Stimulated activated CD4-positive, alpha-beta T cell treated with anti-CD3 and anti-CD28 coated beads, TNF-alpha, amount 100 ng/mL, for 4 hours (primary cell): ENCODE data around the gene MTUS2.

Experiments used
- DNase-seq, 3 experiments: peaks; one replicate each; pipeline ENCODE4 v3.0.0-alpha.2; 2020; ENCODE audit warnings: low read depth in 3 of 3

MTUS2 gene

DNA sequence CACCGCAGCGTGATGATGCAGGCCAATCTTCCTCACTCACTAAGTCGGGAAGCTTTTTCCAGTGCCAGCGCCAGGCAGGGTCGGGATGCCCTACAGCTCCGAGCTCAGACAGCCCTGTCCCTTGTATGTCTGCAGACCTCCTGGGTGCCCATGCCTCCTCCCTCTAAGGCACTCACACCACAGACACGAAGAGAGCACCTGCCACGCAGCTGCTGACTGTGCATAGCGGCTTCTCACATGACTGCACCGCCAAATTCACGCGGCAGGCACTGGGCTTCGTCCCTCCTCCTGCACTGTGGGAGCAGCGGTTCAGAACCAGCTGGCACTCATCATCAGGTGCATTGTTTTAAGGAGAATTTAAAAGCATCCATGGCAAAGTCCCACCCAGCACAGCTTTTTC is 687.2 kb downstream of the MTUS2 start:
- no peak for DNase-seq

DNA sequence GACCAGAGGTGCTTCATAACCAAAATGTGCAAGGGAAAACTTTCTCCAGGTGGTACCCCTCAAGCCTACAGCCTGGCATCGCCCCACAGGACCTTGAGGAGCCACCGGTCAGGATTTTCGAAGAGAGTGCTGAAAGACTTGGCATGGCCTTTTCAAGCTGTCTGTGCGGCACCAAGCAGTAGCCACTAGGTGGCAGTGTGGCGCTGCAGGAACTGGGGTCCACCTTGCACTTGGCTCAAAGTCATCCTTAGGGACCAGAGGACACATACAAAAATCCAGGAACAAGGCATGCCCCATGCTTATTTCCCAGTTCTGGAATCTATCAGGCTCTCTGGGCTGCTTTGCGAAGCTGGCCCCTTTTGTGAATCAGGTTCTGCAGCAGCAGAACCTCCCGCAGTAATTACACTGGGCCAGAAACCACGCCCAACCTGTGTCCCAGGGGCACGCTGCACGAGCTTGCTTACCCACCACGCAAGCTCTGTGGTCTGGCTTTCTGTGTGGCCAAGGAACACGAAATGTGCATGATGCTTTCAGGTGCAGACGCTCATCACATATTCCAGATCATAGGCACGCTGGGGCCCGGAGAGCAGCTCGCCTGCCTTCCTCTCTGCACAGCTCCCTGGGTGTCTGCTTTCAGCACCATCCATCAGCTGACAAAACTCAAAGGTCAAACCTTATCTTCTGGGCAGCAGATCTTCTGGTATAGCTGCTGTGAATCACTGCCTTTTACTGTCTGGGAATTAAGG is 688.2 kb downstream of the MTUS2 start:
- peak; percentile 44 to 54 (median 50) for DNase-seq

DNA sequence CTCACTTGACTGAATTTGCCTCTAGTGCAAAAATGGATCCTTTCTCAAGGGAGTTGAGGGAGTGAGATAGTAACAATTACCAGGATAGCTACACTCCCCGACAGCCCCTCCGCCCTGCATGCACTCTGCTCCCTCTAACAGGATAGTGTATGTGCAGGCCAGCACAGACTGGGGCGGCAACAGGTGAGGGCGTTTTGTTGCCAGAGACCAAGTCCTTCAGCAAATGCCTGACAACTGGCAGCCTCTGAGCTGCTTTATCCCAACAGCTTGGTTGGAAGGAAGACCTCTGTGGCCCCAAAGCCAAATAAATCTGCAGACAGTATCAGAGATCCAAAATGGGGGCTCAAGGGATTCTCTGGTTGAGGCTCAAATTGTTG is 688.7 kb downstream of the MTUS2 start:
- DNase-seq: no peak

GRCh38 chr13:29509999-29510589 is 690.0 kb downstream of the MTUS2 start:
- DNase-seq: no peak

DNA sequence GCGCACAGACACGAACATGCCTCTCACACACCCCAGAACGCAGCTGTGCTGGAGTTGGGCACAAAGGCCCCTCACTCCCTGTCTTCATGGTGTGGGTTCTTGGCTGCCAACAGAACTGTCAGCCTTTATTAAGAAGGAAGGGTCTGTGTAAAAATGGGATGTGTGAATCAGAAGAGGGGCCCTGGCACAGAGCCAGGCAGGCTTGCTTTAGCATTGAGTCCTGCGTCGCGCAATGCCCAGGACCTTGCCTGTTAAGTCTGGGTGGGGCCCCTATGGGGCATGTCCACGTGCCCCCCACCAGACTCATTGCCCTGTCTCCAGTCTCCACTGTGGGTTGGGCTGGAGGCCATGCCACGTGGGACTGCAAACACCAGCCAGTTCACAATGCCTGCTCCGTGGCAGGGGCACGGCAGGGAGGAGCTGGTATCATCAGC is 690.5 kb downstream of the MTUS2 start:
- DNase-seq: no peak

GRCh38 chr13:29511106-29511796 is 691.1 kb downstream of the MTUS2 start:
- DNase-seq: no peak

- no peak for DNase-seq
These were observed 691.8 kb downstream of the MTUS2 start for GRCh38 chr13:29511980-29512379.

DNA sequence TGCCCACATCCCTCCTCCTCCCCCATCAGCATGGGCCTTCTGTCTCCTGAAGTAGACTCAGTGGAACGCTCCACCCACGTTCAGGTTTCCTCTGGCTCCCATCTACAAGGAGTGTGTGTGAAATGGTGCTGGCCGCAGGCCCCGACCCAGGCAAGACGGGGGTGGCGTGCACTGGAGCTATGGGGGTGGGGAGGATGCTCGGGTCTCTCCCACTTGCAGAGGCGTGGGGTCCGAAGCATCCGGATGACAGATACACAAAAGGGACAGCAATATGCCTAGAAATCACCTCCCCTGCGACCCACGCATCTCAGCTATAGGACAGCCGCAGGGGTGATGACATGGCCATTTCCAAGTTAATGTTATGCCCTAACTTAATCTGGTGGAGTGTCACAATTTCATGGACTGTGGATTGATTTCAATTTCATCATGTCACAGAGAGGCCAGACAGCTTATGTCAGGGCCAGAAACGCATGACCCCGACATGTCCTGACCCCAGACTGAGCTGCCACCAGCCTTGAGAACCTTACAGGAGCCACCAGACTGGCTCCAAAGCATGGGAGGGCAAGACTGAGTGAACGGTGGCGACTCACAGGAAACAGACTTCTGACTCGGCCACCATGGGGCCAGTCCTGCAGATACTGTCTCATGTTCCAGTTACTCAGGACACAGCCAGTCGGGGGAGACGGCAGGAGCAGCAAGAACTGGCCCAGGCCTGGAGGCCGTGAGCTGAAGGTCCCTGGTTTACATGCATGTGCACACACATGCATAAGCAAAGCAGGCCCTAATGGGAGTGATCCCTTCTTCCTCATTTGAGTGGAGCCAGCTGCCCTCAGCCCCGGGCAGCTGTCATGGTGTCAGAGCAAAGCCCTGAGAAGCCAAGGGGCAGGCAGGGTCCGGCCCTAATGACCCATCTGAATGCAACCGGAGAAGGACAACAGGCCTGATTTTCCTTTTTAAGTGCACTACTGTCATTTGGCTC is 693.2 kb downstream of the MTUS2 start:
- DNase-seq: no peak

- no peak for DNase-seq
These were observed 694.0 kb downstream of the MTUS2 start for GRCh38 chr13:29513981-29514719.

DNA sequence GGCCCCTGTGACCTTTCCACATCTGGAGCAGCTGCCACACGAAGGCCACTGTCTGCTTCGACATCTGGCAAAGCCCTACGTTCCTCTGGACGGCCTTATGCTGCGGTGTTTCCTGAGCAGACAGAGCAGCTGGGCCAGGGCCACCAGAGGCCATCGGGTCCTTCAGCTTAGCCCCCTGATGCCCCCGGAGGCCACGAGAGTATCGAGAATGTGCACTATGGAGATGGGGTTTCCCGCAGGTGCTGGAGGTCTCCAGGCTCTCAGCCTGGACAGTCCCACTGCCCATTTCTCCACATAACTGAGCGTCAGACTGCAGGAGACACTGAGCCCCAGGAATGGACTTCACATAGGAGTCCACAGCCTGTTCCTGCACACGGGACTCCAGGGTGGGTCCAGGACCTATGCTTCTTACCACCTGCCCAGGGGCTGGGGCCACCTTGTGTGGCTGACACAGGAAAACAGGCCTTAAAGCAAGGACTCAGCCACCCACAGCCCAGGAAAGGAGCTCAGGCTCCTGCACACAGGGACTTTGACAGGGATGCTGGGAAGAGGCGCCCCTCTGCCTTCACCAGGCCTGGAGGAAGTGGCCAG is 694.7 kb downstream of the MTUS2 start:
- no peak for DNase-seq

GRCh38 chr13:29515372-29515771 is 695.2 kb downstream of the MTUS2 start:
- DNase-seq: no peak

DNA sequence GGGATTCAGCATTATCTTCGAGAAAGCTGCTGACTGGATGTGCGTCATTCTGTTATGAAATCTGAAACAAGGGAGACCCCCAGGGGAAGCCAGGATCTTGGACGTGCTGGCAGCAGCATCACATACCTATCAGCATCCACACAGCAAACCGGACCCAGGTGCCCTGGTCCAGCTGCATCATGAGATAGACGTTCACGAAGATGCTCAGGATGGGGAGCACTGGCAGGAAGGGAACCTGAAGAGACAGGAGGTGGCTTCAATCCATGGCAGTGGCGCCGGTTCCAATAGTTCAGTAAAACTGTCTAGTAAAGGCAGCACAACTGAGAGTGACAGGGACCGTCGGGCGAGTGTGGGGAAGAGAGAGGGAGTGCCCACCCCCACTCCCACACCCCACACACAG is 695.9 kb downstream of the MTUS2 start:
- no peak for DNase-seq

DNA sequence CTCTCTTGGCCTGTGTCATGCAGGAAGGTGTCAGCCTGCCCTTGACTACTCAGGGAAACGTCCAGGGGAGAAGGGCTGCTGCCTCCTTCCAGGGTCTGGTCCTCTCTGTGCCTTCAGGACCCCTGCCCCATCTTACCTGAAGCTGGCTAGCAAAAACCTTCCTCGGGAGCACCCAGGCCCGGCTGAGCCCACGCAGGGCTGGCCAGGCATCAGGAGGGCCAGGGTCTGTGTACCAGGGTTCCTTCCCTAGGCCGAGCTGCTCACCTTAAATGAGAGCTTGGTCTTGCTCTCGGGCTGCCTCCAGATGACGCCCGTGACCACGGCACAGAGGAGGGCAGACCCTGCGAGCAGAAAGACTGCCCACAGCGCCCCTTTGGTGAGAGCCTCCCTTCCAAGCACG is 696.7 kb downstream of the MTUS2 start:
- DNase-seq: no peak

DNA sequence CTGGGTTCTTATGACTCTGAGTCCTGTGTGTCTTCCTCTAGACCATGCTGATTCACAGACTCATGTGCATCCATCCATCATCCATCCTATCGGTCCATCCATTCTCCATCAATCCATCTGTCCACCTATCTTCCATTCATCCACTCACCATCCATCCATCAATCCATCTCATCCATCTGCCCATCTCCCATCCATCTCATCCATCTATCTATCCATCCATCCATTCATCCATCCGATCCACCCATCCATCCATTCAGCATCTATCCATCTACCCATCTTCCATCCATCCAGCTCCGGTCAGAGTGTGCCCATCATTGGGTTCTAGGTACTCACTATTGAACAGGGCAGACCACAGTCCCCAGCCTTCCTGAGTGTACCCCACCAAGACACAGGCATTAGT is 699.8 kb downstream of the MTUS2 start:
- DNase-seq: no peak

DNA sequence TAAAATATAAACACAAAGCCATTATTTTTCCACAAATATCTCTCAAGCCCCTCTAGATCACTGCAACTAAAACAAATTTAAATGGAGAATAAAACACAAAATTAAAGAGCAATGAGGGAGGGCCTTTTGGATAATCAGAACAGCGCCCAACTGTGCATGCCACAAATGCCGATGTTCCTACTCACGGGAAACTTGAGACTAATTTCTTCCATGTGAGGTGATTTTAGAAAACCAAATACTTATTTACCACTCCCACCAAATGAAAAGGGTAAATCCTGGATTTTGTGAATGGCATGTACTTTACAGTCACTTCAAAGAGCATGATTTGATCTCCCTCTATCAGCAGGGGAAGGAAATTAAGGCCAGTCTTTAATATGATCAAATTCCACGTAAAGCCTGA is 700.5 kb downstream of the MTUS2 start:
- no peak for DNase-seq

DNA sequence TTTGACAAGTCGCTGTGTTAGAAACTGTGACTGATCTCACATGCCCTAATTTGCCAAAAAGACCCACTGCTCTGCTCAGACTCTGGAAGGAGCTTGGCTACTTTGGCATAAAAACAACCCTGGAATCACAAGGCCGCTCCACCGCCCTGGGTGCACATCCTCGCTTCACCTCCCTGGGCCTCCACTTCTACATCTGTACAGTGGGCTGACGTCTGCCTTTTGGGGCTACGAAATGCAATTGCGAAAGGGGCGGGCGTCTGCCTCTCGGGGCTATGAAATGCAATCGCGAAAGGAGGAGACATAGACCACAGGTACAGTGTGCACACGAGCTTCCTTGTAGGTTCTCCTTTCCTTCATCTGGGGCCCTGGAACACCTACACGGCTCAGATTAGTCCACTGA is 701.2 kb downstream of the MTUS2 start:
- no peak for DNase-seq

DNA sequence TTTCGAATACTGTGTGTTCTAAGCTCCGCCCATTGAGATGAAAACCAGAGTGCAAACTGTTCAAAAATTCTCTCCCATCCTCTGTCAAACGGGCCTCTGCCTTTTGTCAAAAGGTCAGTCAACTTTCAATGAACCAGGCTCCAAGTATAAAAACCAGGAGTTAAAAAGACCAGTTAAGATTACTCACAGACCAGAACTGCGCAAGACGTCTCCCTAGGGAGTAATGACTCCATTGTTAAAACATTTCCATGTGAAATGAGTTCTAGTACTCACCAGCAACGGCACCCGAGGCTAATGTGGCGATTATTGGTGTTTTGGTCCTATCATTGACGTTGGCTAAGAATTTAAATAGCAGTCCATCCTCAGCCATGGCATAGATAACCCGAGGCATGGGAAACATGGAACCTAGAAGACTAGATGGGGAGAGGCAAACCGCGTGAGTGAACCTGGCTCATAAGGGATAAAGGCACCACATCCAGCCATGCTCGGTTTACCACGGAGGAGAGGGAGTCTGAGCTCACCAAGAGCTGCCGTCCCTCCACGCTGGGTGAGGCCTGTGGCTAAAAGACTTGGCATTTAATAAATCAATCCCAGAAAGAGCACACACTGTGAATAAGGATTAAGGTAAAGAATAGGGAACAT is 702.0 kb downstream of the MTUS2 start:
- no peak for DNase-seq

GRCh38 chr13:29523199-29523961 is 703.2 kb downstream of the MTUS2 start:
- no peak for DNase-seq

DNA sequence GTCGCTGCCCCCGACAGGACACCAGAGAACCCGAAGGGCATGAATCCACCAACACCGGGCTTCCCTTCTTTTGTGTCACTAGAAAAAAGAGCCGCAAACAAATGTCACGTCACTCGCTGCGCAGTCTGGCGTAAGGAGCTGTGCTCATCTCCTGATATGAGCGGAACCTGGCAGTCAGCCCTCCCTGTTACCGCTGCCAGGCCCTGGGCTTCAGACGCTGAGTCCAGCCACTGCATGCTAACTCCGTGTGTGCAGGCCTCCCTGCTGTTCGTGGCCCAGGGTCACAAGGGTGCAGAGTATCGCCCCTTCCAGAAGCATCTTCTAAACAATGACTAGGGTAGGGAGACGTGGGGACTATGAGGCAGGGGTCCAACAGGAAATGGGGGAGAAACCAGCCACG is 704.0 kb downstream of the MTUS2 start:
- DNase-seq: no peak

- no peak for DNase-seq
These were observed 704.5 kb downstream of the MTUS2 start for GRCh38 chr13:29524641-29525040.
